Calu3 (cell line): ENCODE data around the gene REPS2. TPM values are rescaled to one million over a fixed set of nuclear protein-coding genes. Genes with fewer than 3 reads are reported as not detected.

Source experiments
- BruUV-seq: library from RNA; stranded (reverse); fragments of 400-500 nt; replicated peaks from 2 replicates; lab custom pipeline; 2021; lab: Mats Ljungman, UMichigan
- CTCF ChIA-PET: fragments of 300-600 bp; sonication (Branson Sonifier 250); formaldehyde crosslinking; loops from one replicate; lab custom pipeline; 2022; ENCODE audit warnings: antibody characterized with exemption; lab: Charles Lee
- DNase-seq: peaks from one replicate; pipeline ENCODE4 v3.0.0; 2022
- H3K27ac Mint-ChIP-seq: one replicate; pipeline ENCODE4 v1.8.0; 2022; ENCODE audit warnings: mixed read lengths; ENCODE audit not compliant: unreplicated experiment
- H3K27me3 Mint-ChIP-seq: one replicate; pipeline ENCODE4 v1.8.0; 2022; ENCODE audit warnings: mixed read lengths; ENCODE audit not compliant: unreplicated experiment
- H3K36me3 Mint-ChIP-seq: one replicate; pipeline ENCODE4 v1.8.0; 2022; ENCODE audit warnings: mild to moderate bottlenecking, moderate library complexity, mixed read lengths; ENCODE audit not compliant: insufficient read depth, unreplicated experiment
- H3K4me1 Mint-ChIP-seq: one replicate; pipeline ENCODE4 v1.8.0; 2022; ENCODE audit warnings: mild to moderate bottlenecking, low read depth, mixed read lengths; ENCODE audit not compliant: unreplicated experiment
- H3K4me3 Mint-ChIP-seq: one replicate; pipeline ENCODE4 v1.8.0; 2022; ENCODE audit warnings: mild to moderate bottlenecking, low read depth, moderate library complexity, mixed read lengths; ENCODE audit not compliant: unreplicated experiment
- H3K9me3 Mint-ChIP-seq: one replicate; pipeline ENCODE4 v1.8.0; 2022; ENCODE audit warnings: low read depth, mixed read lengths; ENCODE audit not compliant: unreplicated experiment
- CTCF ChIP-seq: fragments of 200-600 bp; IDR thresholded peaks from one replicate; pipeline ENCODE4 v1.8.0; 2022; ENCODE audit warnings: antibody characterized with exemption; ENCODE audit not compliant: unreplicated experiment
- intact Hi-C: fragments of 100-400 bp; cut with micrococcal nuclease; formaldehyde crosslinking; loops from one replicate; pipeline ENCODE4 v1.10.0; 2022; ENCODE audit not compliant: unreplicated experiment
- total RNA-seq: library from RNA; stranded (reverse); gene quantifications from 2 replicates; pipeline ENCODE4 v1.2.3, GENCODE V29; 2022

The REPS2 gene
- total RNA-seq, 1 experiment from 2014 or later, result 14.5 TPM

- TF ChIP-seq CTCF, result no peak
- no TSS peak for BruUV-seq
- intact Hi-C loops, result no loop called here
- CTCF ChIA-PET, result no interaction called here
- Mint-ChIP-seq H3K36me3 (no peaks in the 10 kb centered on the region), H3K27ac (no peak overlapping the region), H3K27me3 (no peaks in the 10 kb centered on the region), H3K4me3 (no peak overlapping the region), H3K9me3 (no peaks in the 10 kb centered on the region), H3K4me1 (no peaks in the 10 kb centered on the region)
- DNase-seq, result no peak
These were observed 38.8 kb downstream of the REPS2 start for GRCh38 chrX:16985286-16985685.

DNA sequence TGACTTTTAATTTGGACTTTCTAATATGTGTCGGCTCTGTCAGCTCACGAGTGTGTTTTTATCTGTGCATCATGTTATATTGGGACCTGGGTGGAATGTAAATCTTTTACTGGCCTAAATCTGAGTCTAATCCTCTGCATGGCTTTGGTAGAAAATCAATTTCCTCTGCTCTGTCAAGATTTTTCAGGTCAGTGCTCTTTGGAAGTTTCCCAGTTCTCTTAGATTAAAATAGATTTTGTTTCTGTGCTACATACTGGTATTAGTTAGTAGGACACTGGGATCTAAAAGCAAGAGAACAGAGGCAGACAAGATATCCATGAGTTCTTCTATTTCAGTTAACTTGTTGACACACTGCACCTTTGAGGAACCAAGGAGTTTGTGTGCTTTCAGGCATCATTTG lies 39.7 kb downstream of the REPS2 start:
- Mint-ChIP-seq H3K4me3 (no peak overlapping the region), H3K36me3 (no peaks in the 10 kb centered on the region), H3K27ac (no peak overlapping the region), H3K9me3 (no peaks in the 10 kb centered on the region), H3K4me1 (no peaks in the 10 kb centered on the region), H3K27me3 (no peaks in the 10 kb centered on the region)
- intact Hi-C loops, result no loop called here
- CTCF ChIA-PET, result no interaction called here
- BruUV-seq, result no TSS peak
- TF ChIP-seq CTCF, result no peak
- no peak for DNase-seq

DNA sequence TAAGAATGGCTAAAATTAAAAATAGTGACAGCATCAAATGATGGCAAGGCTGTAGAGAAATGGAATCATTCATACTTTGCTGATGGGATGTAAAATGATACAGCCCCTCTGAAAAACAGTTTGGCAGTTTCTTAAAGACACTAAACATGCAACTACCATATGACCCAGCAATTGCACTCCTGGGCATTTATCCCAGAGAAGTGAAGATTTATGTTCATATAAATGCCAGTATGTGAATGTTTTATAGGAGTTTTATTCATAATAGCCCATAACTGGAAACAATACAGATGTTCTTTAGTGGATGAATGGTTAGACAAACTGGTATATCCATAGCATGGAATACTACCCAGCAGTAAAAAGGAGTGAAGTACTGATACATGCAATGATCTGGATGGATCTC lies 43.3 kb downstream of the REPS2 start:
- Mint-ChIP-seq H3K9me3 (no peaks in the 10 kb centered on the region), H3K27ac (no peak overlapping the region), H3K4me3 (no peak overlapping the region), H3K27me3 (no peaks in the 10 kb centered on the region), H3K4me1 (no peaks in the 10 kb centered on the region), H3K36me3 (no peaks in the 10 kb centered on the region)
- BruUV-seq, result no TSS peak
- intact Hi-C loops, result no loop called here
- TF ChIP-seq CTCF, result no peak
- DNase-seq, result no peak
- CTCF ChIA-PET, result no interaction called here

GRCh38 chrX:16990839-16991238 lies 44.4 kb downstream of the REPS2 start:
- Mint-ChIP-seq H3K36me3 (no peaks in the 10 kb centered on the region), H3K27me3 (no peaks in the 10 kb centered on the region), H3K4me3 (no peak overlapping the region), H3K4me1 (no peaks in the 10 kb centered on the region), H3K9me3 (no peaks in the 10 kb centered on the region), H3K27ac (no peak overlapping the region)
- intact Hi-C loops, result no loop called here
- no TSS peak for BruUV-seq
- no peak for TF ChIP-seq CTCF
- CTCF ChIA-PET, result no interaction called here
- DNase-seq, result no peak
